Measurements from ENCODE around the gene TPRG1.
A peak's percentile ranks its signal among the peaks of the same experiment; 100 is the strongest.

The TPRG1 gene, protein sequence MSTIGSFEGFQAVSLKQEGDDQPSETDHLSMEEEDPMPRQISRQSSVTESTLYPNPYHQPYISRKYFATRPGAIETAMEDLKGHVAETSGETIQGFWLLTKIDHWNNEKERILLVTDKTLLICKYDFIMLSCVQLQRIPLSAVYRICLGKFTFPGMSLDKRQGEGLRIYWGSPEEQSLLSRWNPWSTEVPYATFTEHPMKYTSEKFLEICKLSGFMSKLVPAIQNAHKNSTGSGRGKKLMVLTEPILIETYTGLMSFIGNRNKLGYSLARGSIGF

DNA sequence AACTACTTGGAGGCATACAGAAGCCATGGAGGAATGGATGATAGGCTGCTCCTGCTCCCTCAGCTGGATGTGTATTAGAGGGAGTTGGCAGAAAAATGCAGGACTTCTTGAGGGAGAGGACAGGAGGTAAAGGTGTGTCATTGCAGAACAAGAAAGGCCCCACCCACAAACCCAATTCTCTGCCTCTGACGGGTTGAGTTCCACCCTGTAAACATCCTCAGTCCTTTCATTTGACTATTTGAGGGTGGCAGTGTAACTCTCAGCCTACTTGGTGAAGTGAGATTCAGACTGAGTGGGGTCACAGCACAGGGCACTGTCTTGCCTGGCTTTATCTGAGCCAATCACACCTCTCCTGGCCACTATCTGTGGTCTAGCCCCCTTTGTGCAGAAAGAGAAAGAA, at the start of gene TPRG1:
Gene TPRG1 (plus strand): TSS at position 265 of the 400 bp plus-strand sequence. CDS start 35,414 bp downstream, outside the sequence.
- DNase-seq: no peak

DNA sequence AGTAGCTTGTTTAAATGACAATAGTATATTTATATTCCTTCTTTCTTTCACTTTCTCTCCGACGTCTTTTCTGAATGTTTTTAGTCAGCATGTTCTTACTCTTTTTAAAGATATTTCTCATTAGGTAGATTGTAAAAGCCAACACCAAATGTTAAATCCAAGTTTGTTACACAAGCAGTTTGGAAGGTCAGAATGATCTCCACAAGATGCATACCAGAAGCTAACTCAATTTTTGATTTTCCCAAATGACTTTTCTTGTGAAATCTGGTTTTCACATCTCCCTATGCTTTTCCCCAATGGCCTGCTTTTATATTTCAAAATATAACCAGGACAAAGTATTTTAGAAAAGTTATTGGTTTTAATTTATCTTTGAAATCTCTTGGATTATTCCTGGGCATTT, 49.7 kb upstream of the TPRG1 start:
- DNase-seq: no peak

DNA sequence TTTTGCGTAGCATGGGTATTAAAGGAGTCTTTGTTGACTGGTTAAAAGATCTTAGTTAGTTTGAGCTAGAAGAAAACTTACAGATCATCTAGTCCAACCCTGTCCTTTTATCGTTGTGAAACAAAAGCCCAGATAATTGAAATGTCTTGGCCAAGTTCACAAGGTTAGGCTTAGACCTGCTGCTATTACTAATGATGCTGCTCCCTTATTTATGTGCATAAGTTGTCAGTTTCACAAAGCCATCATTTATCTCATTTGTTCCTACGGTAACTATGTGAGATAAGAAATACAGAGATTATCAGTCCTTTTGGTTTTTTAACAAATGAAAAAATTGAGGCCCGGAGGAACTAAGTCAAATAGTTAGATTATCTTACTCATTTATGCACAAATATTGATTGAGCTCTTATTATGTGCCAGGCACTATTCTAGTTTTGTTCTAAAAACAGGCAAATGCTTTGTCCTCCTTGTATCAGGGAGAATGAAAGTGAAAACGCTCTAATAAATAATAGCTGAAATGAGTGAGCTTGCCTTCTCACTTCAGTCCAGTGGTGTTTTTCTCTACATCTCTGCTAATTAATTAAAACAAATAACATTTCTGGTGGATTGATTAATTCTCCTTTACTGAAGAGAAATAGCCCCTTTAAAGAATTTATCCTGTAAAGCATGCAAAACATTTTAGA, 49.1 kb upstream of the TPRG1 start:
- no peak for DNase-seq

DNA sequence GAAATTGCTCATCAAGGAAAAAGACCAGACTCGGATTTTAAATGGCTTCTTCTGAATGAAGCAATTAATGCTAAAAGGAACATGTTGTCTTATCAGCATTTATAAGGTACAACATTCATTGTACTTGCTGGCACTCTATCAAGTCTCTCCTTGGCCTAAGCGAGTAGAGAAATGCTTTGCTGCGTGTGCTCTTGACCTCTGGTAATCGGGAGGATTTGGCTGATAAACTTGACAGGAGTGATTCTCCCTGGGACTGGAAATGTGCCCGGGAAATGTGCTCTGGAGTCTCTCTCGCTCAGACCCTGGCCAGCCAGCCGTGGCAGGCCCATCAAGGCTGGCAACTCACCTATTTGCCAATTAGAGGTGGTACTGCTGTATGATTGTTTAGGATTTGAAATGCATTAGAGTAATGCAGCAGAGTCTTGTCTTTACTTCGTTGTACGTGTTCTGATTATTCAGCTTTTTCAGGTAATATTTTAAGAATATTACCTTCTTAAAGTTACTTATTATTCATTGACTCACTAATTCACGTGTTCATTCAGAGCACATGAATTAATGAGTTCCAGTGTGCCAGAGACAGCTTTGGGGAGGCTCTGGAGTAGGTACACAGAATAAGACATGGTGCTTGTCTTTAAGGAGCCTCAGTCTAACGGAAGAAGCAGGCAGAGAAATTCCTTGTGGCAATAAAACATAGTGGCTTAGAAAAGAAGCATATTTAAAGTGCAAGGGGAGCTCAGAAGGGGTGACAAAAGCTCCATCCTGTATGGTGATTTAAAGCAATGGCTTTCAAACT, 48.0 kb upstream of the TPRG1 start:
- peak in 2 of 58 donors; percentile 3 to 10 for DNase-seq

DNA sequence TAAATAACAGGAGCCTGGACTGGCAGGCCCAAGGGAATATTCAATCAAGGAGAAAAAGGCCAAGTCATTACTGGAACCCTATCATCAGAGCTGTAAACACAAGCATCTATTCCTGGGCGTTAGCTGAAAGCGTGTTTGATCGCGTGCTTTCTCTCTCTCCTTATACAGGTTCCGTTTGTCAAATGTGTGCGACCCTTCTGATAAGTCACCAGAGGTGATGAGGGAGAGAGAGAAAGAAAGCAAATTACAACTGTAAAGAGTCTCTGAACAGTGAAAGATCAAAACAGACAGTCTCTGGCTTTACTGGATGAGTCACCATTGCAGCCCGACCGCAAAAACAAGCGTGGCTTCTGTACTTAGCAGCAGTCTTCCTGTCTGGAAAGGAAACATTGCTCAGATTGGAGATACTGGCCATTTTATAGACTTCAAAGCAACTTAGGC, 39.5 kb upstream of the TPRG1 start:
- DNase-seq: no peak

DNA sequence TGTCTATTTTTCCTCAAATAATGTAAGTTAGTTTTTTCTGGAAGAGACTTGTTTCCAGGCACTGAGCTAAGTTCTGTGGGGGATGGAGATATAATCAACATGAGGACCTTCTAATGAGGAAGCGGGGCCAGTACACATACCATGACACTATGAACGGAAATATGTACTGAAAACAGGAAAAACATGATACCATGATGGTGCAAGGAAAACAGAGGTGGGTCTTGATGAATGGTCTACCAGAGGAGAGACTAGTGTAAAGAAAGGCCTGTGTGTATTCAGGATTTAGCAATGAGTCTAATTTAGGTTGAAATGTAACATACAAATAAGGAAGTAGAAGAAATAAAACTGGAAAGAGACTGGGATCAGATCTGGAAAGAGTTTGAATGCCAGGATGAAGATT, 38.9 kb upstream of the TPRG1 start:
- DNase-seq: no peak

DNA sequence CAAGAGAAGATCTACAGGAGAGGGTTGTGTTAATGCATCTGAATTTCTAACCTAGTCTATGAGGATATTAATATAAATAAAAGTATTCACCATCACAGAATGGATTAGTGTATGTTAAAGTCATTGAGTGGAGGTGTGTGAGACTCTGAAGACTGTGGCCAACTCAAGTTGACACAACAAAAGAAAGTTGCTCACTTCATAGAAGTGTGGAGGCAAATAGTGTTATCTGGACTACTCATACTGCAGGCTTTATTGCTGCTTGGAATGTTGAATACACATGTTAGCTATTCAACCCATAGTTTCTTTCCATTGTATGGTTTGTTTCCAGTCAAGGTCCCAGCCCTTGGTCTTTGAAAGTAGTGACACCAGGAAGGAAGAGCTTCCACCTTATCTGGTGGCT, 38.0 kb upstream of the TPRG1 start:
- DNase-seq: no peak

DNA sequence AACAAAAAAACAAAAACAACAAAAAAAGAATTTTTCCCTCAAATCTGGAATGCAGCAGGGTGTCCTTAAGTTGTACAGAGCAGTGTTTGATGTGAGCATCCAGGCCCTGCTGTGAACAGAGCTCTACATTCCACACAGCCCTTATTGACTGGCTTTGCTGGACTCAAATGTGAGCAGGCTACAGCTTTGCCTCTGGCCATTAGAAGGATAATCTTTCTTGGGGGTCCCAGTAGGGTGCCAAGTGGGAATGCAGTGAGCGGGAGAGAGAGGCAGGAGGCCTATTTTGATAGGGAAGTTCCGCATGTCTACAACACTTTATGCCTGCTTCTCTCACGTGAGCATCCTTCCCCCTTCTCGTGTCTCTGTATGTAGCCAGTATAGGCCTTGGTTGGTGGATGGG, 34.4 kb upstream of the TPRG1 start:
- no peak for DNase-seq

DNA sequence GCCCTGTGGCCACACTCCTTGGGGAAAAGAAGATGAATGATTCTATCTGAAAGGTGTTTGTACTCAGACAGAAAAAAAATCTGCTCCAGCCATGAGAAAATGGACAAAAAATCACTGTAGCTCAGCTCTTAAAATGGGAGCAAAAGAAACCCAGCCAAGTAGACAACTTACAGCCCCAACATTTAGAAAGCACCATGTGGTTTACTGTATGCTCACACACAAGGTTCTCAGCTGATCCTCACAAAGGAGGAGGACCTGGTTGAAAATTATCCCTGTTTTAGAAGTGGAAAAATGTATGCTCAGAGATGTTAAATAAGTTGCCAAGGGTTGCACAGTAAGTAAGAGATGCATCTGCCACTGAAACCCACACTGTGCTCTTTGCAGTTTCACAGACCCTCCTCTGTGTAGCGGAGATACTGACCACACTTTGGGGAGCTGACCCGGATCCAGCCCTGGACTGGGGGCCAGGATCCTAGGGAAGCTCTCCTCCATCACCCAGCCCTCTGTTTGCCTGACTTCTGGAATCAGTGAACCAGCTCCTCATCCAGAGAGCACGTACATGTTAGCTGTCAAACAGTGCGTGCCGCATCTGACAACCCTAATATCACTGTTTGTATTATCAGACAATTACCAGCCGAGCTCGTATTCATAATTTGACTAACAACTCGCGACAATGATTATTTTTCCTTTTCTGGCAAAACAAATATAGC, 32.7 kb upstream of the TPRG1 start:
- DNase-seq: peak in 8 of 58 donors; percentile 3 to 39 (median 13)

DNA sequence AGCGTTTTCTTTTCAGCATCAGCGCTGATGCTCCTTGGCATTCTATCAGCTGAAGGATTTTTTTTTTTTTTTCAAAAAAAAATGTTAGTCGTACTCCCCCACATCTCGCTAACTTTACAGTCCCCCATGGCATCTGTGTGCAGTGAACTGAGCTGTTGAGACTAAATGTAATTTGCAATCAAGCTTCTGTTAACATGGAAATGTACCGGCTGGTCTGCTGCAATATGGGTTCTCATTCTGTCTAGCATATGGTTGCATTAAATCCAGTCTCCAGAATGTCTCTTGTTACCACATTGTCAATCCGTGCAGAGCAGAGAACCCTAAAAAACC, 32.2 kb upstream of the TPRG1 start:
- DNase-seq: peak in 12 of 58 donors; percentile 3 to 73 (median 18)

DNA sequence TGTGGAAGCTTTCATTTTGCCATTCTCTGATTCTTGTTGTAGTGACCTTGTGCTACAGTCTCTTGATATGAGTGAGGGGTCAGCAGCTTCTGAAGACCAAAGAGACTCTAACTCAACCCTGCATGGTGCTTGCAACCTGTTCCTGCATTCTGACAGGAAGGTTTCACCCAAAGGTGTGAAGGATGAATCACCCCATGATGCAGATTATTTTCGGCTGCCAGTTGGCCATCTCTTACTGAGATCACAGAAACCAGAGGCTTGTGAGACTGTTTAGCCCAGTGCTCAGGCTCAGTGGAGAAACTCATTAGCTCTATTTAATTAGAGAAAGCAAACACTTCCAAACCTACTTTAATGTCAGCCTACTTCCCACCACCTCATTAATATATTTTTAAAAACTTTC, 29.2 kb upstream of the TPRG1 start:
- DNase-seq: no peak

DNA sequence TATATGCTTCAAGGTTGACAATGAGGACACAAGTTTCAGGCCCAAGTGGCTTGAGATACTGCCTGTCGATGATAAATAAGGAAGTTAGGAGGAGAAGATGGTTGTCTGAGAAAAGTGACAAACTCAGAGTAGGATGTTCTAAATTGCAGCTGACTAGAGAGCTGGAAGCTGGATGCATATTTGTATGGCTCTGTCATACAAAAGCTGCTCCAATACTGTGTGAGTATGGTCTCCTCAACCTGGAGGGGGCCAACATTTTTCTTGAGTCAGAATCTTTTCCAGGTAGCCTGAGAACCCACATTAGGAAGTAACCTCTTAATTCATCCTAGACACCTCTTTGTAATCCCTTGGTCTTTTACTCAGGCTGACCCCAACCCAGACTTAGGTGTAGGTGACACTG, 28.4 kb upstream of the TPRG1 start:
- no peak for DNase-seq

DNA sequence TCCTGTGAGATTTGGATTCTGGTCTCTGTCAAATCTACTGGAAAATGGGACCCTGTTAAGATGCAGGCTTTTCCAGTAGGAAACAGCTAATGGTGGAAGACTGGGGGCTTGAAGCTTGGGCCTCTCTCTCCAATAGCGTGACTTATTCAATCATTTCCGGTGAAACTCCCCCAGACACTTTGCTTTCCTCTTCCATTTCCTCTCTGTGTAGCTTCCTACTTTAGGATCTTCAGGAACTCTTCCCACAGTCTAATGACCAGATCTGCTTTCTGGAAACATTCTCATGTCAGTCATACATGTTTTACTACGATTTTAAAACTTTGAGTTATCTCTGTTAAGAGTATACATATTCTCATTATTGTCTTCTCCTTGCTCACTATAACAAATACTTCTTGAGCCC, 28.0 kb upstream of the TPRG1 start:
- no peak for DNase-seq

DNA sequence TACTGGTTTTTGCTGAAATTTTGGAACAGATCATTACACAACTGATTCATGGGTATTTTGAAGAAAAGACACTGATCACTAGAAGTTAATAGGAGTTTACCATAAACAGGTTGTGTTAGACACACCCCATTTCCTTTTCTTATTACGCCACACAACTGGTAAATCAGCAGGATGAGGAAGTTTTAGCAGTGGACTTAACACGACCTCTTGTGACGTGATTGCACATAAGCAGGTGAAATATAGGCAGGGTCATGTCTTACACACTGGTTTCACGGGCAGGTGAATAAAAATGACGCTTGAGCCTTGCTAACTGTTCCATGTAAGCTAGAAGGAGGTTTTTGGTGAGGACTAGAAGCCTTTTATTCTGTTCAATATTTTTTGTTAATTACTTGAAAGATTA, 27.1 kb upstream of the TPRG1 start:
- DNase-seq: no peak

DNA sequence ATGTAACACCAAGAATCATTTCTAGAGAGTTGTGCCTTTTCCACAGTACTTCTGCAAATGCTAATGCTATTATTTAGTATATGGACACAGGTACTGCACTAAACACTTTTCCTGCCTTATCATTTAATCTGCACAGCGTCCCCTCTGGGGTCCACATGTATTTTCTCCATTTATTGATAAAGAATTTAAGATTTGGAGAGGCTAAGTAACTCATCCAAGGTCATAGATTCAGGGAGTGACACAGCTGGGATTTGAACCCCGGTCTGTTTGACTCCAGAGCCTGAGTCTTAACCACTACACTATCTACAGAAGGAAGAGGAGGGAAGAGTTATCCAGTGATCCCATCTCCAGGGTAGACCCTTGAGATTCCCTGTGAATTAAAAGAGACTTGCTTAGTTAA, 24.9 kb upstream of the TPRG1 start:
- DNase-seq: no peak

DNA sequence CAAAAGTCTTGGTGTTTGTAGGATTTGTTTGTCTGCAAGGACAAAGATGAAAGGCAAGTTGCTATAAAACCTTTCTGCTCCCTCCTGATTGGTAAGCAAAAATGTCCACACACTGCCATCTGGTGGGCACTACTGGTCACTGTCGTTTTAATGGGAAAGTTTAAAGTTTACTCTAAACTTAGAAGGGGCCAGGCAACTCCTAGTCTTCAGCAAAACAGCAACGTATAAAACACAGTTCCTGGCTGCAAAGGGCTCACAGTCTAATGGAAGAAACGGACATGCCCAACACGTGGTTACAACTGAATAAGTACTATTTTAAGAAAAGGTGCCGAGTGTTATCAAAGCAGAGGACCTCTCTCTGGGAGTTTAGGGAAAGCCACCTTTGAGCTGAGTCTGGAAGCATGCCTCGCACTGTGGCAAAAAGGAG, 23.7 kb upstream of the TPRG1 start:
- DNase-seq: peak in 48 of 58 donors; percentile 0 to 76 (median 20)

DNA sequence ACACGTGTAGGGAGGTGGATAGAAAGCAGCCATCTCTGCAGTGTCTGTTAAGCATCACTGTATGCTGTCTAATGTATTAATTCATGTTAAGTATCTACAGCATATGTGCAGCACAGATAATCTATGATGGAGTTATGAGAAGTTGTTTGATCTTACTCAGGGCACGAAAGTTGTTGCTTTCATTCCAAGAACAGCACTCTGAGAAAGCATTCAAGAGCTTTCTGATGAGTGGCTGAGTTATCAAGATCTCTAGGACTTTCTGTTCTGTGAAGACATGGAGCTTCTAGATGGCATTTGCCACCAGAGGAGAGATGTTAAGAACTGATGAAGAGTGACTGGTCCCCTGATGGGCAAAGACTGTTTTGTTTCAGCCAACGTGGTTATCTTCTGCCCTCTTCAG, 22.6 kb upstream of the TPRG1 start:
- DNase-seq: no peak

DNA sequence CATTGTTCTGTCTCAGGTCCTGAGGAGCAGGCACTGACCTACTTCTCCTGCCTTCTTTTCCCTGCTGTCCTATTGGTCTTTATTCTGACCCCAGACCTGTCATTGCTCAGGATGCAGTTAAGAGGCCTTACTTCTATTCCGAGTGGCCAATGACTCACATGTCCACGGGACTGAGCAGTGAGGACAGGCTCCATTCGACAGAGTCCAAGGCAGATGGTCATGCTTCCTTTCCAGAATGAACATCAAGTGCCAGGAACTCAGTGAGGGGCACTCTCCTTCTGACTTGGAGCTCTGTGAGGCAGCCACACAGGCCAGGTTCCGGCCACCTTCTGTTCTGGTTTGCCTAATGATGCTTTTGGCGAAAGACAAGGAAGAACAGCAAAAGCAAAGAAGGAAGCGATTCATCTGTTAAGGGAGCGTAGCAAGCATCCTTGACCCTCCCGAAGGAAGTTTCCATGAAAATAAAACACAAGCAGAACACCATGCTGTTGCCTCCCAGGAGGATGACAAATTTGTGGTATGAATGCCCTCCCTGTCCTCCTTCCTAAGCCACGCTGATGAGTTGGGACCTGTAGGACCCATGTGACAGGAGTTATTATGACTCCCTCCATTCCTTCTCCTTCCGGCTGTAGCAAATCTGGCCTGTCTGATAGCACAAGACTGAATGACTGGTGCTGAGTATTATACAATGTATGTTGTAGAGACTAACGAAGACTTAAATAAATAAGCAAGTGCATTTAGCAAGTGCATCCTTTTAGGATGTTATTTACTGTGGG, 14.4 kb upstream of the TPRG1 start:
- peak in 1 of 58 donors; percentile 1 for DNase-seq

DNA sequence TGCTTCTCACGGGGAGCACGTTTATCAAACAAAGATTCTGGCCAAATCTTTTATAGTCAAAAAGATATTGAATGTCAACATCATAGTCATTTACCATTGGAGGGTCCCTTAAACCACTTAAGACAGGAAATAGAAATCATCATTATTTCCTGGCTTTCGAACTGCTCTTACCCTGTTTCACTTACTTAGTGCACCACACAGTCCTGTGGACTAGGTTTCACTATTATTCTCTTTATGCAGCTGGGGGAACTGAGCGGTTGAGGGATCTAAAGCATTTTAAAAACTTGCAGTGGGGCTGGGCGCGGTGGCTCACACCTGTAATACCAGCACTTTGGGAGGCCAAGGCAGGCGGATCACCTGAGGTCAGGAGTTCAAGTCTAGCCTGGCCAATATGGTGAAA, 13.7 kb upstream of the TPRG1 start:
- no peak for DNase-seq

DNA sequence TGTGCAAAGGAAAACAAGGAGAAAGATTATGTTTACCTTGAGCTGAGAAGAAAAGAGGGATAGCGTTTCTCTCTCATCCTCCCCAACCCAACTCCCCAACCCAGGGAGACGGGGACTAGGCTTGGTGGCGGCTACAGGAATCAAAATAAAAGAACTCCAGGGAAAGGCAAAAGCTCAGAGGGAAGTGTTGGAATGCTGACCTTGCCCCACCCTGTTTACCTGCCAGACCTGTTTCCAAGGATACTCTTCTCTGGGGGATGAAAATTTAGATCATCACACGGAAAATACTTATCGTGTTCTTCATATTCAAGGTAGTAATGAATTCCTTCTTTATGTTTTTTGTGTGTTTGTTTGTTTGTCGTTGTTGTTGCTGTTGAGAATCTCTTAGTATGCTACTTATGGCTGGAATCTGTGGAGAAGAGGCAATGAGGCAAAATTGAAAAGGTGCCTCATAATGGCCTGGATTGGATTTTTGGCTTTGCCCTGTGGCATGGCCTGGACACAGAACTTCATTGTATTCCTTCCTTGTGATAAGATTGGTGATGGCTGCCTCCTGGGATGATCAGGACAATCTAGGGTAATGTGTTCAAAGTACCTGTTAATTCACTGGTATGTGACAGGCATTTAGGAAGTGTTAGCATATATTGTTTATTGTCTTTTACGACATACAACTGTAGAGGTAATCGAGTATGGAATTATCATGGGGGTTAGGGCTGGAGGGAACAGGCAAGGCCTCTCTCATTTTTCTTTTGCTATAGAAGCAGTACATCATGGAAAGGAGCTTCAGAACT, 11.1 kb upstream of the TPRG1 start:
- DNase-seq: no peak
